COLO829 (cell line): ENCODE measurements around the gene EMP3.
A peak's percentile ranks its signal among the peaks of the same experiment; 100 is the strongest.
"Not testable (repeated sequence)": the region's sequence is repeated elsewhere in the genome, so short reads cannot be mapped to it uniquely, and the experiment has no call there.

Source experiments
- DNase-seq: peaks from one replicate; pipeline ENCODE4 v3.0.0; 2012; ENCODE audit warnings: low spot score

EMP3 gene

GRCh38 chr19:48325265-48325910 lies at the start of gene EMP3:
TSS of gene EMP3 (plus strand) at chr19:48325552. CDS start at chr19:48326845, 1,293 bp downstream.
- peak; percentile 82 for DNase-seq

- DNase-seq: no peak
Observed at GRCh38 chr19:48279747-48280146, 45.6 kb upstream of the EMP3 start.

GRCh38 chr19:48283908-48284307 lies 41.4 kb upstream of the EMP3 start:
- DNase-seq: no peak

- DNase-seq: no peak
Observed at GRCh38 chr19:48284896-48285295, 40.5 kb upstream of the EMP3 start.

- DNase-seq: no peak
Observed at GRCh38 chr19:48287748-48288147, 37.6 kb upstream of the EMP3 start.

- no peak for DNase-seq
Observed at GRCh38 chr19:48290401-48290770, 35.0 kb upstream of the EMP3 start.

GRCh38 chr19:48290771-48291488 lies 34.4 kb upstream of the EMP3 start:
- peak; percentile 67 for DNase-seq

GRCh38 chr19:48291489-48291815 lies 33.9 kb upstream of the EMP3 start:
- not testable (repeated sequence) for DNase-seq

- no peak for DNase-seq
Observed at GRCh38 chr19:48292798-48293197, 32.6 kb upstream of the EMP3 start.

- no peak for DNase-seq
Observed at GRCh38 chr19:48295458-48295857, 29.9 kb upstream of the EMP3 start.

- DNase-seq: no peak
Observed at GRCh38 chr19:48296963-48297734, 28.2 kb upstream of the EMP3 start.

GRCh38 chr19:48297975-48298374 lies 27.4 kb upstream of the EMP3 start:
- no peak for DNase-seq

GRCh38 chr19:48301886-48302599 lies 23.3 kb upstream of the EMP3 start:
- no peak for DNase-seq

GRCh38 chr19:48302600-48302959 lies 22.8 kb upstream of the EMP3 start:
- DNase-seq: no peak

GRCh38 chr19:48303367-48303766 lies 22.0 kb upstream of the EMP3 start:
- DNase-seq: no peak

- DNase-seq: no peak
Observed at GRCh38 chr19:48303866-48304265, 21.5 kb upstream of the EMP3 start.

- no peak for DNase-seq
Observed at GRCh38 chr19:48308631-48309586, 16.4 kb upstream of the EMP3 start.

GRCh38 chr19:48309731-48310130 lies 15.6 kb upstream of the EMP3 start:
- not testable (repeated sequence) for DNase-seq

- DNase-seq: no peak
Observed at GRCh38 chr19:48310227-48310626, 15.1 kb upstream of the EMP3 start.

- no peak for DNase-seq
Observed at GRCh38 chr19:48311384-48311783, 14.0 kb upstream of the EMP3 start.

GRCh38 chr19:48315712-48316111 lies 9.6 kb upstream of the EMP3 start:
- no peak for DNase-seq

GRCh38 chr19:48317708-48317960 lies 7.7 kb upstream of the EMP3 start:
- DNase-seq: not testable (repeated sequence)
